ENCODE data around the gene PSG7.
"Not testable (repeated sequence)": the region's sequence is repeated elsewhere in the genome, so short reads cannot be mapped to it uniquely, and the experiment has no call there.

PSG7 gene

GRCh38 chr19:42932485-42933101 lies 4.4 kb downstream of the PSG7 start:
- H3K9me3 ChIP-seq (ENCODE audit: low read length); H3K27ac ChIP-seq (ENCODE audit: low read depth, low read length); H3K4me3 ChIP-seq (ENCODE audit: low read depth in 1 of 2, low read length in 2 of 2); H3K27me3 ChIP-seq (ENCODE audit: control insufficient read depth in 1 of 2, insufficient read depth in 2 of 2, low read length in 2 of 2); H3K9ac ChIP-seq (ENCODE audit: low read length); H3K36me3 ChIP-seq (ENCODE audit: insufficient read depth, low read length); H3K4me1 ChIP-seq (ENCODE audit: insufficient read depth, low read length): not testable (repeated sequence)

DNA sequence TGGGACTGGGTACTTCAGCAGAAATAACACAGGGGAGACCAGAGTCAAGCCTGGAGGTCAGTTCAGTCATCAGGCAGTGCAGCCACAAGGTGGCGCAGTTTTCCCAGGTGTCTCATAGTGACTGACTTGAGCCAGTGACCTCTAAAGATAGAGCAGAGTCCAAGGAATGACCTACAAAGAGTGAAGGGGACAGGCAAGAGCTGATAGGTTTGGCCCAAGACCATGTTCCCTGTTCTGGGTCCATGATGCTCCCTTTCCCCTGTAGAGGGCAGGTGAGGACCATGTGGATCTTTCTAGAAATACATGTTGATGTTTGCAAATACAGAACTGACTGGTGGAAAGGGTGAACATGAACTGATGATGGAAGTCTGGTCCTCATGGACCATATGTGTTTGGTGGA lies 6.8 kb downstream of the PSG7 start:
- not testable (repeated sequence) for H3K27ac ChIP-seq (ENCODE audit: low read depth, low read length); H3K9ac ChIP-seq (ENCODE audit: low read length); H3K4me1 ChIP-seq (ENCODE audit: insufficient read depth, low read length); H3K4me3 ChIP-seq (ENCODE audit: low read depth in 1 of 2, low read length in 2 of 2); H3K27me3 ChIP-seq (ENCODE audit: control insufficient read depth in 1 of 2, insufficient read depth in 2 of 2, low read length in 2 of 2); H3K9me3 ChIP-seq (ENCODE audit: low read length); H3K36me3 ChIP-seq (ENCODE audit: insufficient read depth, low read length)

GRCh38 chr19:42928896-42929295 lies 8.1 kb downstream of the PSG7 start:
- Histone ChIP-seq H3K9me3 (ENCODE audit: low read length) (no peaks in the 10 kb centered on the region), H3K27me3 (ENCODE audit: control insufficient read depth in 1 of 2, insufficient read depth in 2 of 2, low read length in 2 of 2) (no peaks in the 10 kb centered on the region), H3K9ac (ENCODE audit: low read length) (no peak overlapping the region), H3K36me3 (ENCODE audit: insufficient read depth, low read length) (no peaks in the 10 kb centered on the region), H3K27ac (ENCODE audit: low read depth, low read length) (no peak overlapping the region), H3K4me1 (ENCODE audit: insufficient read depth, low read length) (no peaks in the 10 kb centered on the region), H3K4me3 (ENCODE audit: low read depth in 1 of 2, low read length in 2 of 2) (no peak overlapping the region)

GRCh38 chr19:42926781-42927180 lies 10.2 kb downstream of the PSG7 start:
- H3K9ac ChIP-seq (ENCODE audit: low read length), result no peak overlapping the region
- H3K4me3 ChIP-seq (ENCODE audit: low read depth in 1 of 2, low read length in 2 of 2), result no peak overlapping the region
- no peaks in the 10 kb centered on the region for H3K36me3 ChIP-seq (ENCODE audit: insufficient read depth, low read length)
- H3K9me3 ChIP-seq (ENCODE audit: low read length), result no peaks in the 10 kb centered on the region
- H3K27me3 ChIP-seq (ENCODE audit: control insufficient read depth in 1 of 2, insufficient read depth in 2 of 2, low read length in 2 of 2), result no peaks in the 10 kb centered on the region
- H3K4me1 ChIP-seq (ENCODE audit: insufficient read depth, low read length), result no peaks in the 10 kb centered on the region
- no peak overlapping the region for H3K27ac ChIP-seq (ENCODE audit: low read depth, low read length)

- H3K9ac ChIP-seq (ENCODE audit: low read length); H3K27me3 ChIP-seq (ENCODE audit: control insufficient read depth in 1 of 2, insufficient read depth in 2 of 2, low read length in 2 of 2); H3K9me3 ChIP-seq (ENCODE audit: low read length); H3K4me3 ChIP-seq (ENCODE audit: low read depth in 1 of 2, low read length in 2 of 2); H3K4me1 ChIP-seq (ENCODE audit: insufficient read depth, low read length); H3K36me3 ChIP-seq (ENCODE audit: insufficient read depth, low read length); H3K27ac ChIP-seq (ENCODE audit: low read depth, low read length): not testable (repeated sequence)
Measured at GRCh38 chr19:42923106-42923505, 13.9 kb downstream of the PSG7 start.

DNA sequence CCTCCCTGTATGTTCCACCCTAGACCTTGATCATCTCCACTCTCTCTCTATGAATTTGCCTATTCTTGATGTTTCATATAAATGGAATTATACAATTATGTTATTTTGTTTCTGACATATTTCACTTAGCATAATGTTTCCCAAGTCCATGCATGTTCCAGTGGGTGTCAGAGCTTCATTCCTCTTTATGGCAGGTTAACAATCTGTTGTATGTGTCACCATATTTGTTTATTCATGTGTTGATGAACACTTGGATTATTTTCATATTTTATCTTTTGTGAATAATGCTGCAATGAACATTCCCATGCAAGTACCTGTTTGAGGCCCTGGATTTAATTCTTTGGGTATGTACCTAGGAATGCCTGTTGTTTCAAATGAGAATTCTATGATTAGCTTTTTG lies 16.0 kb downstream of the PSG7 start:
- H3K27ac ChIP-seq (ENCODE audit: low read depth, low read length); H3K4me3 ChIP-seq (ENCODE audit: low read depth in 1 of 2, low read length in 2 of 2); H3K9ac ChIP-seq (ENCODE audit: low read length); H3K27me3 ChIP-seq (ENCODE audit: control insufficient read depth in 1 of 2, insufficient read depth in 2 of 2, low read length in 2 of 2); H3K4me1 ChIP-seq (ENCODE audit: insufficient read depth, low read length); H3K36me3 ChIP-seq (ENCODE audit: insufficient read depth, low read length); H3K9me3 ChIP-seq (ENCODE audit: low read length): not testable (repeated sequence)

- Histone ChIP-seq H3K9me3 (ENCODE audit: low read length) (no peaks in the 10 kb centered on the region), H3K4me1 (ENCODE audit: insufficient read depth, low read length) (no peaks in the 10 kb centered on the region), H3K9ac (ENCODE audit: low read length) (no peak overlapping the region), H3K27ac (ENCODE audit: low read depth, low read length) (no peak overlapping the region), H3K36me3 (ENCODE audit: insufficient read depth, low read length) (no peaks in the 10 kb centered on the region), H3K4me3 (ENCODE audit: low read depth in 1 of 2, low read length in 2 of 2) (no peak overlapping the region), H3K27me3 (ENCODE audit: control insufficient read depth in 1 of 2, insufficient read depth in 2 of 2, low read length in 2 of 2) (no peaks in the 10 kb centered on the region)
Measured at GRCh38 chr19:42919757-42920079, 17.3 kb downstream of the PSG7 start.

- H3K9me3 ChIP-seq (ENCODE audit: low read length); H3K27me3 ChIP-seq (ENCODE audit: control insufficient read depth in 1 of 2, insufficient read depth in 2 of 2, low read length in 2 of 2); H3K36me3 ChIP-seq (ENCODE audit: insufficient read depth, low read length); H3K27ac ChIP-seq (ENCODE audit: low read depth, low read length); H3K4me3 ChIP-seq (ENCODE audit: low read depth in 1 of 2, low read length in 2 of 2); H3K9ac ChIP-seq (ENCODE audit: low read length); H3K4me1 ChIP-seq (ENCODE audit: insufficient read depth, low read length): not testable (repeated sequence)
Measured at GRCh38 chr19:42919070-42919756, 17.8 kb downstream of the PSG7 start.

- not testable (repeated sequence) for H3K36me3 ChIP-seq (ENCODE audit: insufficient read depth, low read length); H3K27ac ChIP-seq (ENCODE audit: low read depth, low read length); H3K9ac ChIP-seq (ENCODE audit: low read length); H3K9me3 ChIP-seq (ENCODE audit: low read length); H3K27me3 ChIP-seq (ENCODE audit: control insufficient read depth in 1 of 2, insufficient read depth in 2 of 2, low read length in 2 of 2); H3K4me3 ChIP-seq (ENCODE audit: low read depth in 1 of 2, low read length in 2 of 2); H3K4me1 ChIP-seq (ENCODE audit: insufficient read depth, low read length)
Measured at GRCh38 chr19:42918377-42919069, 18.5 kb downstream of the PSG7 start.

- H3K9me3 ChIP-seq (ENCODE audit: low read length); H3K4me3 ChIP-seq (ENCODE audit: low read depth in 1 of 2, low read length in 2 of 2); H3K36me3 ChIP-seq (ENCODE audit: insufficient read depth, low read length); H3K9ac ChIP-seq (ENCODE audit: low read length); H3K27me3 ChIP-seq (ENCODE audit: control insufficient read depth in 1 of 2, insufficient read depth in 2 of 2, low read length in 2 of 2); H3K27ac ChIP-seq (ENCODE audit: low read depth, low read length); H3K4me1 ChIP-seq (ENCODE audit: insufficient read depth, low read length): not testable (repeated sequence)
Measured at GRCh38 chr19:42917634-42918033, 19.4 kb downstream of the PSG7 start, which contains the start of gene PSG6. Gene PSG6, minus strand, starts transcription at chr19:42917894. Its CDS starts 102 bp downstream, at chr19:42917792.

DNA sequence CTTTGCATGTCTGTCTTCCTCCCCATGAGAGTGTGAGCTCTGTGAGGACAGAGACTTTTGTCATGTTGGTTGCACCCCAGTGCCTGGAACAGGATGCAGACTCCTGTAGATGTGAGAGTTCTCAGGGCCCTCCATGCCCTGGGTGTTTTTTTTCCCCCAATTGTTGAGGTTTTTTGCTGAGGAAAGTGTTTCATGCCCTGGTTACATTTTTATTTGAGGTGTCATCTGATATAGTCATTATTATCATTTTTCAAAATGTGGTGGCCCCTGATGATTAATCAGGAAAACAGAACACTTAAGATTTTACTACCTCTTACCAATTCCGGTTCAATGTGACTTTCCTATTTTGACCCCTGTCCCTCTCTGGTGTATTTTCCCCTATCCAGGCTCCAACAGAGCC lies 20.1 kb downstream of the PSG7 start:
- H3K27ac ChIP-seq (ENCODE audit: low read depth, low read length); H3K36me3 ChIP-seq (ENCODE audit: insufficient read depth, low read length); H3K9me3 ChIP-seq (ENCODE audit: low read length); H3K9ac ChIP-seq (ENCODE audit: low read length); H3K27me3 ChIP-seq (ENCODE audit: control insufficient read depth in 1 of 2, insufficient read depth in 2 of 2, low read length in 2 of 2); H3K4me1 ChIP-seq (ENCODE audit: insufficient read depth, low read length); H3K4me3 ChIP-seq (ENCODE audit: low read depth in 1 of 2, low read length in 2 of 2): not testable (repeated sequence)

GRCh38 chr19:42913516-42913915 lies 23.5 kb downstream of the PSG7 start:
- not testable (repeated sequence) for H3K4me1 ChIP-seq (ENCODE audit: insufficient read depth, low read length); H3K27ac ChIP-seq (ENCODE audit: low read depth, low read length); H3K4me3 ChIP-seq (ENCODE audit: low read depth in 1 of 2, low read length in 2 of 2); H3K27me3 ChIP-seq (ENCODE audit: control insufficient read depth in 1 of 2, insufficient read depth in 2 of 2, low read length in 2 of 2); H3K9me3 ChIP-seq (ENCODE audit: low read length); H3K36me3 ChIP-seq (ENCODE audit: insufficient read depth, low read length); H3K9ac ChIP-seq (ENCODE audit: low read length)
